ENCODE data around the gene SF3A1. TPM values are rescaled to one million over a fixed set of nuclear protein-coding genes. Genes with fewer than 3 reads are reported as not detected.

The SF3A1 gene
- total and polyA plus RNA-seq, 2 of the 8 experiments (the other 6 are each of a cell fraction or from before 2014, with no cell fraction given), result 27.8 to 285 TPM

DNA sequence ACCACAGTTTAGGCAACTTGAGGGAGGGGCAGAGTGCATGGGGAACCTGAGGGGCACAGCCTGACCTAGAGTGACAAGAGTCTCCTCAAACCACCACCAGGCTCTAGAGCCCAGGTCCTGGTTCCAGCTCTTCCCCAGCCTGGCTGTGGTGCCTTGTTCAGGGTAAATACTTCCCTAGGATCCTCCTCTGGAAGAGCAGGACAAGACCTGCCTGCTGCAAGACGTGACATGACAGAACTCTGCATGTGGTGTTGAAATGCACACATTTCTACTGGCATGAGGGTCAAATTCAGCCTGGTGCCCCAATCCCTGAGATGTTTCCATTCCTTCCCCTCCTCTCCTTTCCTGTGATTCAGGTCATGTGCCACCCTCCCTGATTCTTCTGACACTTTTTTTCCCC, 43.5 kb upstream of the SF3A1 start:
- H3K4me3 ChIP-seq (ENCODE audit: extremely low read depth in 1 of 4, insufficient read depth in 2 of 4, low read depth in 3 of 4, low read length in 4 of 4), result no peak overlapping the region
- no peak for TF ChIP-seq SP4 (IDR thresholded peaks at IDR 0.05; ENCODE audit: low read length)
- TF ChIP-seq SIRT6 (IDR thresholded peaks at IDR 0.05; ENCODE audit: low read length), result no peak
- no peak for TF ChIP-seq RNF2 (IDR thresholded peaks at IDR 0.05; ENCODE audit: borderline replicate concordance, low read depth, low read length, missing control alignments, poor library complexity, severe bottlenecking)
- no peak for TF ChIP-seq SAP30 (IDR thresholded peaks at IDR 0.05; ENCODE audit: insufficient read depth, insufficient replicate concordance, low read length)
- TF ChIP-seq CTBP2 (IDR thresholded peaks at IDR 0.05; ENCODE audit: borderline replicate concordance, insufficient read depth, insufficient read length, low read length), result no peak
- TF ChIP-seq, protein P1, sequence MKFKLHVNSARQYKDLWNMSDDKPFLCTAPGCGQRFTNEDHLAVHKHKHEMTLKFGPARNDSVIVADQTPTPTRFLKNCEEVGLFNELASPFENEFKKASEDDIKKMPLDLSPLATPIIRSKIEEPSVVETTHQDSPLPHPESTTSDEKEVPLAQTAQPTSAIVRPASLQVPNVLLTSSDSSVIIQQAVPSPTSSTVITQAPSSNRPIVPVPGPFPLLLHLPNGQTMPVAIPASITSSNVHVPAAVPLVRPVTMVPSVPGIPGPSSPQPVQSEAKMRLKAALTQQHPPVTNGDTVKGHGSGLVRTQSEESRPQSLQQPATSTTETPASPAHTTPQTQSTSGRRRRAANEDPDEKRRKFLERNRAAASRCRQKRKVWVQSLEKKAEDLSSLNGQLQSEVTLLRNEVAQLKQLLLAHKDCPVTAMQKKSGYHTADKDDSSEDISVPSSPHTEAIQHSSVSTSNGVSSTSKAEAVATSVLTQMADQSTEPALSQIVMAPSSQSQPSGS (IDR thresholded peaks at IDR 0.05; ENCODE audit: low read length), result no peak
- TF ChIP-seq, protein P2, sequence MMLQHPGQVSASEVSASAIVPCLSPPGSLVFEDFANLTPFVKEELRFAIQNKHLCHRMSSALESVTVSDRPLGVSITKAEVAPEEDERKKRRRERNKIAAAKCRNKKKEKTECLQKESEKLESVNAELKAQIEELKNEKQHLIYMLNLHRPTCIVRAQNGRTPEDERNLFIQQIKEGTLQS (IDR thresholded peaks at IDR 0.05; ENCODE audit: insufficient read depth, low read depth, low read length), result no peak
- no peak for TF ChIP-seq EP300 (IDR thresholded peaks at IDR 0.05; ENCODE audit: borderline replicate concordance in 1 of 2, low read depth in 2 of 2, low read length in 2 of 2)
- no peak for TF ChIP-seq BCL11A (IDR thresholded peaks at IDR 0.05; ENCODE audit: low read depth in 2 of 2, low read length in 2 of 2)

More for the DNA sequence above, 43.5 kb upstream of the SF3A1 start:
- Histone ChIP-seq H3K23ac (ENCODE audit: insufficient read length) (no peak overlapping the region), H2BK5ac (ENCODE audit: low read depth, low read length) (no peak overlapping the region), H3K56ac (replicated peaks; ENCODE audit: insufficient read length, low read depth, low read length) (no peak overlapping the region), H3K18ac (ENCODE audit: extremely low read depth, low read length) (no peak overlapping the region), H3K79me2 (ENCODE audit: control insufficient read depth in 1 of 2, insufficient read depth in 2 of 2, low read length in 2 of 2) (no peaks in the 10 kb centered on the region), H3K14ac (ENCODE audit: insufficient read length) (no peak overlapping the region), H2BK120ac (replicated peaks; ENCODE audit: low read depth, low read length) (no peak overlapping the region), H3K9ac (replicated peaks in 1 of 4; ENCODE audit: extremely low read depth in 1 of 4, low read depth in 3 of 4, low read length in 3 of 4) (no peak overlapping the region), H3K79me1 (ENCODE audit: low read depth, low read length) (no peaks in the 10 kb centered on the region), H3K27me3 (replicated peaks in 1 of 4; ENCODE audit: control insufficient read depth in 3 of 4, extremely low read depth in 1 of 4, insufficient read depth in 3 of 4, low read length in 3 of 4) (peaks cover 2 to 16% (median 8%) of the 10 kb centered on the region in 4 experiments; a peak in 6 of 7 replicates), H3K4me2 (ENCODE audit: insufficient read depth in 1 of 2, low read depth in 2 of 2, low read length in 2 of 2) (no peak overlapping the region), H3K4ac (replicated peaks; ENCODE audit: insufficient read length, low read depth, low read length) (no peak overlapping the region), H2AK5ac (ENCODE audit: low read depth, low read length) (no peak overlapping the region), H3K9me3 (ENCODE audit: insufficient read depth in 2 of 2, low read depth in 1 of 2, low read length in 1 of 2) (no peaks in the 10 kb centered on the region), H4K20me1 (replicated peaks in 1 of 2; ENCODE audit: control insufficient read depth in 1 of 2, insufficient read depth in 2 of 2, low read length in 2 of 2) (peaks cover 0 to 6% of the 10 kb centered on the region in 2 experiments), H3K4me1 (replicated peaks in 1 of 4; ENCODE audit: control insufficient read depth in 3 of 4, insufficient read depth in 4 of 4, low read length in 3 of 4) (peaks cover 7 to 16% (median 10%) of the 10 kb centered on the region in 4 experiments), H3K23me2 (ENCODE audit: low read depth, low read length) (peaks cover 8% of the 10 kb centered on the region; the same call in 1 of the 2 replicates), H2BK15ac (ENCODE audit: low read length) (no peak overlapping the region), H4K91ac (replicated peaks; ENCODE audit: insufficient read length, low read length) (no peak overlapping the region), H3K36me3 (ENCODE audit: control insufficient read depth in 2 of 4, insufficient read depth in 4 of 4, low read length in 3 of 4) (no peaks in the 10 kb centered on the region), H4K5ac (ENCODE audit: insufficient read length, low read depth, low read length) (no peak overlapping the region), H2BK20ac (ENCODE audit: low read length) (no peak overlapping the region), H2BK12ac (ENCODE audit: low read depth, low read length) (no peak overlapping the region), H4K8ac (ENCODE audit: extremely low read depth, insufficient read depth, low read length) (no peak overlapping the region), H2AFZ (ENCODE audit: low read length) (no peak overlapping the region), H3K27ac (ENCODE audit: low read depth, low read length) (no peak overlapping the region)
- ChIA-PET CTCF (ENCODE audit: partially characterized antibody) (interaction anchor here (1.4 to 12.0 kb wide), 2 partner anchors 27 to 34 kb away, joined by 3 to 164 read pairs; partner anchors contain the start of gene MTFP1), POLR2A (ENCODE audit: partially characterized antibody) (interaction anchor here (6.5 kb wide), 1 partner anchor 24 kb away, joined by 39 read pairs; the partner anchor contains the start of gene MTFP1)
- 45% methylated on average over 1 of the region's 1 CpG; no CpG with 5 or more reads in 1 of the 2 experiments for WGBS, 2 experiments (ENCODE audit: extremely low coverage in 1 of 2, insufficient coverage in 1 of 2, insufficient read length in 1 of 2, insufficient replicate concordance in 2 of 2, low coverage in 1 of 2, low lambda C conversion rate in 2 of 2, missing lambda C conversion rate in 1 of 2)
- FAIRE-seq (no peak), DNase-seq (ENCODE audit: low read depth in 1 of 2, low spot score in 2 of 2) (no peak)
